Calu3 (cell line): ENCODE measurements around the gene KPNA4. TPM values are rescaled to one million over a fixed set of nuclear protein-coding genes. Genes with fewer than 3 reads are reported as not detected.

Experiments used
- BruUV-seq: library from RNA; stranded (reverse); fragments of 400-500 nt; replicated peaks from 2 replicates; lab custom pipeline; 2021; lab: Mats Ljungman, UMichigan
- CTCF ChIA-PET: fragments of 300-600 bp; sonication (Branson Sonifier 250); formaldehyde crosslinking; loops from one replicate; lab custom pipeline; 2022; ENCODE audit warnings: antibody characterized with exemption; lab: Charles Lee
- DNase-seq: peaks from one replicate; pipeline ENCODE4 v3.0.0; 2022
- H3K27ac Mint-ChIP-seq: one replicate; pipeline ENCODE4 v1.8.0; 2022; ENCODE audit warnings: mixed read lengths; ENCODE audit not compliant: unreplicated experiment
- H3K27me3 Mint-ChIP-seq: one replicate; pipeline ENCODE4 v1.8.0; 2022; ENCODE audit warnings: mixed read lengths; ENCODE audit not compliant: unreplicated experiment
- H3K36me3 Mint-ChIP-seq: one replicate; pipeline ENCODE4 v1.8.0; 2022; ENCODE audit warnings: mild to moderate bottlenecking, moderate library complexity, mixed read lengths; ENCODE audit not compliant: insufficient read depth, unreplicated experiment
- H3K4me1 Mint-ChIP-seq: one replicate; pipeline ENCODE4 v1.8.0; 2022; ENCODE audit warnings: mild to moderate bottlenecking, low read depth, mixed read lengths; ENCODE audit not compliant: unreplicated experiment
- H3K4me3 Mint-ChIP-seq: one replicate; pipeline ENCODE4 v1.8.0; 2022; ENCODE audit warnings: mild to moderate bottlenecking, low read depth, moderate library complexity, mixed read lengths; ENCODE audit not compliant: unreplicated experiment
- H3K9me3 Mint-ChIP-seq: one replicate; pipeline ENCODE4 v1.8.0; 2022; ENCODE audit warnings: low read depth, mixed read lengths; ENCODE audit not compliant: unreplicated experiment
- CTCF ChIP-seq: fragments of 200-600 bp; IDR thresholded peaks from one replicate; pipeline ENCODE4 v1.8.0; 2022; ENCODE audit warnings: antibody characterized with exemption; ENCODE audit not compliant: unreplicated experiment
- intact Hi-C: fragments of 100-400 bp; cut with micrococcal nuclease; formaldehyde crosslinking; loops from one replicate; pipeline ENCODE4 v1.10.0; 2022; ENCODE audit not compliant: unreplicated experiment
- total RNA-seq: library from RNA; stranded (reverse); gene quantifications from 2 replicates; pipeline ENCODE4 v1.2.3, GENCODE V29; 2022

KPNA4 gene
- total RNA-seq, 1 experiment from 2014 or later = 117 TPM

GRCh38 chr3:160567774-160568173, 2.4 kb upstream of the KPNA4 start:
- no peaks in the 10 kb centered on the region for H3K27me3 Mint-ChIP-seq
- H3K36me3 Mint-ChIP-seq = peaks cover 56% of the 10 kb centered on the region
- CTCF ChIA-PET = interaction anchor here (0.8 kb wide), 1 partner anchor 8 kb away, joined by 3 read pairs; no protein-coding TSS in a partner anchor
- no peak for TF ChIP-seq CTCF
- no peak overlapping the region for H3K27ac Mint-ChIP-seq
- H3K9me3 Mint-ChIP-seq = peaks cover 4% of the 10 kb centered on the region
- H3K4me1 Mint-ChIP-seq = peaks cover 34% of the 10 kb centered on the region
- no peak for DNase-seq
- BruUV-seq = no TSS peak
- intact Hi-C loops = loop anchor here (10.0 kb wide), 1 partner anchor 657 kb away; the partner anchor contains the start of gene NMD3
- peak overlapping the region; percentile 94 for H3K4me3 Mint-ChIP-seq

- intact Hi-C loops = loop anchor here (10.0 kb wide), 1 partner anchor 658 kb away; the partner anchor contains the start of gene NMD3
- no peak for TF ChIP-seq CTCF
- DNase-seq = no peak
- peaks cover 46% of the 10 kb centered on the region for H3K4me1 Mint-ChIP-seq
- peaks cover 64% of the 10 kb centered on the region for H3K36me3 Mint-ChIP-seq
- BruUV-seq = TSS peak; percentile 81
- peak overlapping the region; percentile 96 for H3K27ac Mint-ChIP-seq
- CTCF ChIA-PET = interaction anchor here (1.0 kb wide), 1 partner anchor 101 kb away, joined by 3 read pairs; no protein-coding TSS in a partner anchor
- H3K4me3 Mint-ChIP-seq = peak overlapping the region; percentile 94
- H3K9me3 Mint-ChIP-seq = peaks cover 4% of the 10 kb centered on the region
- no peaks in the 10 kb centered on the region for H3K27me3 Mint-ChIP-seq
These were observed 1.1 kb upstream of the KPNA4 start for GRCh38 chr3:160566499-160566898.

- peak; percentile 80 for DNase-seq
- peaks cover 57% of the 10 kb centered on the region for H3K4me1 Mint-ChIP-seq
These were observed 376 bp downstream of the KPNA4 start for GRCh38 chr3:160564949-160565441.

More at GRCh38 chr3:160564949-160565441, 376 bp downstream of the KPNA4 start:
- CTCF ChIA-PET = interaction anchor here (0.6 to 0.7 kb wide), 3 partner anchors 74 to 816 kb away, joined by 3 read pairs; no protein-coding TSS in a partner anchor
- peak overlapping the region; percentile 94 for H3K4me3 Mint-ChIP-seq
- peaks cover 4% of the 10 kb centered on the region for H3K9me3 Mint-ChIP-seq
- peaks cover 67% of the 10 kb centered on the region for H3K36me3 Mint-ChIP-seq
- H3K27ac Mint-ChIP-seq = peak overlapping the region; percentile 96
- no peaks in the 10 kb centered on the region for H3K27me3 Mint-ChIP-seq
- intact Hi-C loops = loop anchor here (10.0 kb wide), 1 partner anchor 660 kb away; the partner anchor contains the start of gene NMD3
- no TSS peak for BruUV-seq
- TF ChIP-seq CTCF = no peak
